Stomach smooth muscle (tissue), 2 donors: ENCODE measurements around the gene SIT1.

Experiments used
- H3K27ac ChIP-seq: one replicate; pipeline ENCODE4 v1.7.0; 2013; ENCODE audit warnings: mild to moderate bottlenecking, low read length, inconsistent platforms
- H3K27me3 ChIP-seq, 2 donors: one replicate each; pipeline ENCODE4 v1.7.0; 2013; ENCODE audit warnings: low read length in 2 of 2; ENCODE audit not compliant: insufficient read depth in 2 of 2, control insufficient read depth in 1 of 2
- H3K36me3 ChIP-seq, 2 donors: one replicate each; pipeline ENCODE4 v1.7.0; 2013; ENCODE audit warnings: low read length in 2 of 2; ENCODE audit not compliant: control insufficient read depth in 2 of 2, insufficient read depth in 2 of 2
- H3K4me1 ChIP-seq: one replicate; pipeline ENCODE4 v1.7.0; 2013; ENCODE audit warnings: low read length; ENCODE audit not compliant: control insufficient read depth, insufficient read depth
- H3K4me3 ChIP-seq, 2 donors: one replicate each; pipeline ENCODE4 v1.7.0; 2013; ENCODE audit warnings: low read length in 2 of 2
- H3K9ac ChIP-seq, 2 donors: one replicate each; pipeline ENCODE4 v1.7.0; 2013; ENCODE audit warnings: low read length in 2 of 2, mild to moderate bottlenecking in 1 of 2
- H3K9me3 ChIP-seq, 2 donors: one replicate each; pipeline ENCODE4 v1.7.0; 2013; ENCODE audit warnings: low read length in 2 of 2; ENCODE audit not compliant: control insufficient read depth in 2 of 2
- donor health status: healthy.
- donor health status: Pancreatic carcinoma.

The SIT1 gene

DNA sequence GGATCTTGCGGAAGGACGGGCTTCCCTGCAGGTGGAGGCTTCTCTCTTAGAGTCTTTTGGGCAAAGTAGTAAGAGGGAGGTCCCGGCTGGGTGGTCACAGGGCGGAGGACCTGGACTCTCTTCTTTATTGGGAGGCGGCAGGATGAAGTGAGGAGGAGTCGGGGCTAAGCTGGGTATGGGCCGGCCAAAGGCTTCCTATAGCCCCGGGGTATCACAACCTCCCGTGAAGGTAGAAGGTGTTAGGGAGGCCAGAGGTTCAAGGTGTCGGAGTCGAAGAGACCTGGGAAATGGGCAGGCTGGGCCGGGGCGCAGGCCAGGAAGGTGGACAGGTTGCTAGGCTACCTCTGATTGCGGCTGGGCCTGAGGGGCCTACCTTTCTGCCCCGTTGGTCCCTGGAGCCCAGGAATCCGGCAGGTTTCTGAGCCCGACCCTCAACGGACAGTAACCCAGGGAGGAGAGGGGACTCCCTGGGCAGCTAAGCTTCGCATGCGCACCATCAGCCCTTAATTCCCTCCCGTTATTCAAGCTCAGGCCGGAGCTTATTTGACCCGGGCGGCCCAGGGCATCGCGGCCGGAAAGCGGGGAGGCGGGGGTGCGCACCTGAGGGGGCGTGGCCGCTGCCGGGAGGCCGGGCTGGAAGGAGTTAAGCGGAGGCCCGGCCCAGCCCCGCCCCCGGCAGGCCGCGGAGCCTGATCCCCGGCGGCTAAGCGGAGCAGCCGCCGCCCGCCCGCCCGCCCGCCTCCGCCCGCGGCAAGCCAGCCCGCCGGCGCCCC lies 46.0 kb downstream of the SIT1 start, which contains the start of gene TESK1:
TESK1 (plus strand) TSS at position 685 of the 773 bp plus-strand sequence. CDS start 358 bp downstream, outside the sequence.
- H3K9me3 ChIP-seq, result no peaks in the 10 kb centered on the region
- H3K4me3 ChIP-seq, result peak within 1 kb of the TSS; percentile 89 to 96
- H3K36me3 ChIP-seq, result peaks cover 17 to 18% of the 10 kb centered on the region in 2 donors
- H3K4me1 ChIP-seq, result peaks cover 38% of the 10 kb centered on the region
- H3K27ac ChIP-seq, result peak within 1 kb of the TSS; percentile 92
- H3K27me3 ChIP-seq, result no peaks in the 10 kb centered on the region
- peak within 1 kb of the TSS; percentile 87 to 89 for H3K9ac ChIP-seq

DNA sequence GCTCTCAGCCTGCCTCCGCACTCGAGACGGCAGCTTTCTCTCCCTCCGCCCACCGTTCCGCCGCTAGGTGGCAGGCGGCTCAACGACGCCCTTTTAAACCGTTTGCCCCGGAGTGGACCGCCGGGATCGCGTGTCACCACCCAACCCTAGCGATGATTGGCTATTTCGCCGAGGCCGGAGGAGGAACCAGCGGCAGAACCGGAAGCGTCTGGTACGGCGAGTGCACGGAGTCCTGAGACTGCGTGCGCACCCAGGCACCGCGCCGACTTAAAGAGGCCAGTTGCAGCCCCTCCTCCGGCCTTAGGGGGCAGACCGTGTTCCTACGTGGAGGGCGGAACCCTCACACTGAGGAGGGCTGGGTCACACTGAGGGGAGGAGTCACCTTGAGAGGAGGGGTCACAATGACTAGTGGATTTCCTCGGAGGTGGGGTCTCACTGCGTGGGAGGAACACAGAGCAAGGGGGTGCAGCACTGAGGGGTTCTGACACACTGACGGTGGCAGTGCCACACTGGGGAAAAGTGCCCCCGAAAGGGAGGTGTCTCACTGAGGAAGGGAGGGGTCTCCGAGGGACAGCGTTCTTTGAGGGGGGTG lies 46.6 kb downstream of the SIT1 start:
- peak overlapping the region; percentile 87 to 89 for H3K9ac ChIP-seq
- peaks cover 13% of the 10 kb centered on the region in 2 donors for H3K36me3 ChIP-seq
- H3K4me3 ChIP-seq, result peak overlapping the region; percentile 89 to 96
- H3K9me3 ChIP-seq, result no peaks in the 10 kb centered on the region
- peaks cover 38% of the 10 kb centered on the region for H3K4me1 ChIP-seq
- H3K27me3 ChIP-seq, result no peaks in the 10 kb centered on the region
- peak overlapping the region; percentile 92 for H3K27ac ChIP-seq

DNA sequence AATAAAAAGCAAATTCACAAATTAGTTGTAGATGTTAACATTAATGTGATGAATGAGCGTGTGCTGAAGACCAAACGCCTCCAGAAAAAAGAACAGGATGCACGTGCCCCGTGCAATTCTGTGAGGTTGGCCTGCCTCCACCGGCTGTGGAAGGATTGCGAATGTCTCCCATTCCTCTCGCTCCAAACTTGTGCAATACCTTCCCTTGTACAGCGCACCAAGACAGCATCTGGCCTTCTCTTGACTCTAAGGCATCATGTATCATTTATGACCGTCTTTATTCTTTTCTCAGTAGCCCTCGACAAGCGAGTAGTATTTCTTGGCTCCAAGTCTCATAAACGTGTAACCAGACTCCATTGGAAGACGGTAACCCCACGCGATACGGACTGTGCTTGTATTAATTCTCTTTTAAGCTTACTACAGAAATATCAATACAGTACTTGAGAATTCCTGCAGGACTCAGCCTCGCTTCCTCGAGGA lies 47.2 kb downstream of the SIT1 start:
- peak overlapping the region; percentile 39 to 87 for H3K9ac ChIP-seq
- H3K27me3 ChIP-seq, result no peaks in the 10 kb centered on the region
- H3K36me3 ChIP-seq, result peaks cover 8% of the 10 kb centered on the region in 2 donors
- H3K27ac ChIP-seq, result peak overlapping the region; percentile 92
- H3K4me1 ChIP-seq, result peaks cover 38% of the 10 kb centered on the region
- H3K4me3 ChIP-seq, result peak overlapping the region; percentile 47 to 89
- H3K9me3 ChIP-seq, result no peaks in the 10 kb centered on the region

DNA sequence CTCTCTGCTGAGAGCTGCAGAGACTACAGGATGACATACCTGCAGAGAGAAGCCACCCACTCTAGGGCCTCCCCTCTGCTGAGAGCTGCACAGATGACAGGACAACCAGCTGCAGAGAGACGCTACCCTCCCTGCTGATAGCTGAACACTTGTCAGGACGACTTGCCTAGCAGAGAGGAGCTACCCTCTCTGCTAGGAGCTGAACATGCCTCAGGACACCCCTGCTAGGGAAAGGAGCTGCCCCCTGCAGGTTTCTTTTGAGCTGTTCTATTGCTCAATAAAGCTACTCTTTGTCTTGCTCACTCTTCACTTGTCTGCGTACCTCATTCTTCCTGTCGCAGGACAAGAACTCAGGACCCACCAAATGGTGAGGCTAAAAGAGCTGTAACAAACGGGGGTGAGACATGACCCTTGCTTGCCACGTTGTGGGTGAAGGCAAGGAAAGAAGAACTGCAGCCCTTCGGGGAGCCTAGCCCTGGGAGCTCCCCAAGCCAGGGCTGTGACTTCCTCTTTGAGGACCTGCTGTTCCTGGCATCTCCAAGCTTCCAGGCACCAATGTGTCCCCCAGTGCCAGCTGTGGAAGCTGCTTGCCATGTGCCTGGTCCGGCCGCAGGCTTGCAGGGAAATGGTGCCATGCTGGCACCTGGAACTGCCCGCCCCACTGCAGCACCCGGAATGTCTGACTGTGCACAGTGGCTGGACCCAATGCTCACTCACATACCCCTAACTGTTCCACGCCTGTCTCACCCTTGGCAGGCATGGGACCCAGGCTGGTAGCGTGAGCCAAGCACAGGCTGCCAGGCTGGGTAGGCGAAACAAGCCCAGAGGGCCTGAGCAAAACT lies 50.7 kb downstream of the SIT1 start:
- no peak overlapping the region for H3K27ac ChIP-seq
- H3K36me3 ChIP-seq, result no peaks in the 10 kb centered on the region
- H3K9ac ChIP-seq, result no peak overlapping the region
- peaks cover 20% of the 10 kb centered on the region for H3K4me1 ChIP-seq
- no peaks in the 10 kb centered on the region for H3K27me3 ChIP-seq
- H3K4me3 ChIP-seq, result no peak overlapping the region
- H3K9me3 ChIP-seq, result no peaks in the 10 kb centered on the region
